Esophagus squamous epithelium (tissue), 4 donors: ENCODE measurements around the gene SPAST.

Experiments
- POLR2A ChIP-seq, 4 donors: fragments of 450-650 bp; IDR thresholded peaks; one replicate each; pipeline ENCODE4 v1.6.1; 2017; ENCODE audit warnings: antibody characterized with exemption in 4 of 4, mild to moderate bottlenecking in 4 of 4, moderate library complexity in 3 of 4
- TF ChIP-seq, protein P1 (sequence below), 6 experiments: fragments of 450-650 bp in 4 of 6; fragments of 200-600 bp in 2 of 6; sonication (generic) in 2 of 6; IDR thresholded peaks; one replicate each; pipeline ENCODE4 v1.5.1; 2016 to 2019; ENCODE audit warnings: antibody characterized with exemption in 6 of 6, mild to moderate bottlenecking in 4 of 6, moderate library complexity in 4 of 6

DNA sequence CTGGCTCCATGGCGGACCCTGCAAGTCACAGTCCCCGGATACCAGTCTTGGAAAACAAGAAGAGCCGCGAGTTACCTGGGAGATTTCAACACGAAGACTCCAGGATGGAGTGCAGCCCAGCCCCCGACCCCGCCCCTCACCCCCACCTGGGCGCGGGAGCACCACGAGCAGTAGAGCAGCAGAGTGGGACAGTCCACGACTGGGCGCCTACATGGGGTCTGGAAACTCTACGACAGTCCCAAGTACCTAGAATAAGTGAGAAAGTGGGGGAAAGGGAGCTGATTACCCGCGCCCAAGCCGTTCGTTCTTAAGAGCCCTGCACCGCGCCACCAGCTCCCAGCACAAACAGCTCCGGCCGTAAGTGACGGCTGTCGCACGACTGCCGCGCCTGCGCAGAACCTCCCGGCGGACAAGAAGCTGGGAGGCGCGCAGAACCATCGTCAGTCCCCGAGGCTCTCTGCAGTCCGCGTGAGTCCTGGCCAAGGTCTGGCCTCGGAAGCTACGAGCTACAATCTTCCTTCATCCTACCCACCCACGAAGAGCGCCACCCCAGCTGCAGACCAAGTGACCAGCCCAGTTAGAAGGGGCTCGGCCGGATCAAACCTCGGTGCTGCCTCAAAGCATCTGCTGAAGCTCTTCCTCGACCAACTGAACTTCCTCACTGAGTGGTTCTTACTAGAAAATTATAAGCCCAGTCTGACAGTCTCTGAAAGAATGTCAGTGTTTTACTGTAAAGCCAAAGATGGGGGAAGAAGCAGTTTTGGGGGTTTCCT, 23.7 kb upstream of the SPAST start, which contains the start of gene DPY30:
- TF ChIP-seq, protein P1, sequence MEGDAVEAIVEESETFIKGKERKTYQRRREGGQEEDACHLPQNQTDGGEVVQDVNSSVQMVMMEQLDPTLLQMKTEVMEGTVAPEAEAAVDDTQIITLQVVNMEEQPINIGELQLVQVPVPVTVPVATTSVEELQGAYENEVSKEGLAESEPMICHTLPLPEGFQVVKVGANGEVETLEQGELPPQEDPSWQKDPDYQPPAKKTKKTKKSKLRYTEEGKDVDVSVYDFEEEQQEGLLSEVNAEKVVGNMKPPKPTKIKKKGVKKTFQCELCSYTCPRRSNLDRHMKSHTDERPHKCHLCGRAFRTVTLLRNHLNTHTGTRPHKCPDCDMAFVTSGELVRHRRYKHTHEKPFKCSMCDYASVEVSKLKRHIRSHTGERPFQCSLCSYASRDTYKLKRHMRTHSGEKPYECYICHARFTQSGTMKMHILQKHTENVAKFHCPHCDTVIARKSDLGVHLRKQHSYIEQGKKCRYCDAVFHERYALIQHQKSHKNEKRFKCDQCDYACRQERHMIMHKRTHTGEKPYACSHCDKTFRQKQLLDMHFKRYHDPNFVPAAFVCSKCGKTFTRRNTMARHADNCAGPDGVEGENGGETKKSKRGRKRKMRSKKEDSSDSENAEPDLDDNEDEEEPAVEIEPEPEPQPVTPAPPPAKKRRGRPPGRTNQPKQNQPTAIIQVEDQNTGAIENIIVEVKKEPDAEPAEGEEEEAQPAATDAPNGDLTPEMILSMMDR (IDR thresholded peaks at IDR 0.05): no peak
- TF ChIP-seq POLR2A (IDR thresholded peaks at IDR 0.05): peak in 3 of 4 donors; percentile 50 to 85 (median 76)
